Stimulated activated CD4-positive, alpha-beta T cell treated with anti-CD3 and anti-CD28 coated beads, TNF-alpha, amount 100 ng/mL, for 1 hour (primary cell): ENCODE results near the gene TMEM38A.
A peak's percentile ranks its signal among the peaks of the same experiment; 100 is the strongest.

Experiments
- DNase-seq, 3 donors: peaks; one replicate each; pipeline ENCODE4 v3.0.0-alpha.2; 2020; ENCODE audit warnings: low read depth in 3 of 3, low spot score in 1 of 3

The TMEM38A gene

GRCh38 chr19:16660763-16661479, at the start of gene TMEM38A:
Gene TMEM38A (plus strand): TSS chr19:16661139. CDS start chr19:16661218, 79 bp downstream.
- DNase-seq = peak in 1 of 3 donors; percentile 26

GRCh38 chr19:16612636-16613035, 48.3 kb upstream of the TMEM38A start:
- no peak for DNase-seq

GRCh38 chr19:16613841-16614240, 47.1 kb upstream of the TMEM38A start:
- no peak for DNase-seq

- DNase-seq = no peak
Observed at GRCh38 chr19:16614941-16615340, 46.0 kb upstream of the TMEM38A start.

GRCh38 chr19:16615808-16616207, 45.1 kb upstream of the TMEM38A start:
- no peak for DNase-seq

- no peak for DNase-seq
Observed at GRCh38 chr19:16618248-16618647, 42.7 kb upstream of the TMEM38A start.

GRCh38 chr19:16619457-16619856, 41.5 kb upstream of the TMEM38A start:
- DNase-seq = no peak

- no peak for DNase-seq
Observed at GRCh38 chr19:16620018-16620417, 40.9 kb upstream of the TMEM38A start.

- no peak for DNase-seq
Observed at GRCh38 chr19:16620584-16620983, 40.4 kb upstream of the TMEM38A start.

- no peak for DNase-seq
Observed at GRCh38 chr19:16621165-16621800, 39.7 kb upstream of the TMEM38A start.

- no peak for DNase-seq
Observed at GRCh38 chr19:16623066-16623465, 37.9 kb upstream of the TMEM38A start.

- DNase-seq = no peak
Observed at GRCh38 chr19:16623576-16623975, 37.4 kb upstream of the TMEM38A start.

- DNase-seq = no peak
Observed at GRCh38 chr19:16624236-16624635, 36.7 kb upstream of the TMEM38A start.

GRCh38 chr19:16625163-16625958, 35.6 kb upstream of the TMEM38A start:
- DNase-seq = no peak

- no peak for DNase-seq
Observed at GRCh38 chr19:16626796-16627192, 34.1 kb upstream of the TMEM38A start.

- no peak for DNase-seq
Observed at GRCh38 chr19:16627193-16627927, 33.6 kb upstream of the TMEM38A start.

- DNase-seq = no peak
Observed at GRCh38 chr19:16627928-16628182, 33.1 kb upstream of the TMEM38A start.

- DNase-seq = peak; percentile 91 to 96 (median 96)
Observed at GRCh38 chr19:16628183-16628983, 32.6 kb upstream of the TMEM38A start, which contains the start of gene MED26. Gene MED26 (minus strand): TSS chr19:16628204. CDS start chr19:16627943, 261 bp downstream.

- no peak for DNase-seq
Observed at GRCh38 chr19:16628984-16629691, 31.8 kb upstream of the TMEM38A start.

- no peak for DNase-seq
Observed at GRCh38 chr19:16631465-16631864, 29.5 kb upstream of the TMEM38A start.
